Liver (tissue), 9 donors: ENCODE measurements around the gene TBC1D4. TPM values are rescaled to one million over a fixed set of nuclear protein-coding genes. Genes with fewer than 3 reads are reported as not detected.

Source experiments
- DNase-seq: peaks from one replicate; pipeline ENCODE4 v3.0.0-alpha.2; 2017; ENCODE audit warnings: low spot score
- H3K27ac ChIP-seq, 2 donors: one replicate each; pipeline ENCODE4 v1.7.0; 2013; ENCODE audit warnings: inconsistent platforms in 2 of 2, low read length in 2 of 2, control low read depth in 1 of 2, low read depth in 1 of 2, mild to moderate bottlenecking in 1 of 2
- H3K27me3 ChIP-seq, 4 donors: one replicate each; pipeline versions ENCODE4 v1.6.1 to v1.7.0; 2013; ENCODE audit warnings: low read length in 3 of 4, inconsistent platforms in 1 of 4, mild to moderate bottlenecking in 1 of 4, moderate library complexity in 1 of 4; ENCODE audit not compliant: control insufficient read depth in 4 of 4, insufficient read depth in 4 of 4
- H3K36me3 ChIP-seq, 4 donors: one replicate each; pipeline versions ENCODE4 v1.6.1 to v1.7.0; 2013; ENCODE audit warnings: low read length in 3 of 4, mild to moderate bottlenecking in 3 of 4, low read depth in 1 of 4, moderate library complexity in 1 of 4; ENCODE audit not compliant: control insufficient read depth in 4 of 4, insufficient read depth in 3 of 4
- H3K4me1 ChIP-seq, 4 donors: one replicate each; pipeline versions ENCODE4 v1.6.1 to v1.7.0; 2013; ENCODE audit warnings: low read length in 3 of 4, mild to moderate bottlenecking in 3 of 4, moderate library complexity in 1 of 4; ENCODE audit not compliant: control insufficient read depth in 4 of 4, insufficient read depth in 4 of 4
- H3K4me3 ChIP-seq, 3 donors: one replicate each; pipeline versions ENCODE4 v1.6.1 to v1.7.0; 2013; ENCODE audit warnings: low read length in 3 of 3, control low read depth in 1 of 3, low read depth in 1 of 3, mild to moderate bottlenecking in 1 of 3
- H3K9ac ChIP-seq, 2 donors: one replicate each; pipeline ENCODE4 v1.7.0; 2013; ENCODE audit warnings: low read length in 2 of 2, mild to moderate bottlenecking in 2 of 2, moderate library complexity in 2 of 2, control low read depth in 1 of 2, low read depth in 1 of 2
- H3K9me3 ChIP-seq, 4 donors: one replicate each; pipeline versions ENCODE4 v1.6.1 to v1.7.0; 2013; ENCODE audit warnings: low read length in 3 of 4; ENCODE audit not compliant: control insufficient read depth in 4 of 4
- ATF3 ChIP-seq: IDR thresholded peaks from 2 replicates; pipeline ENCODE4 v1.6.1; 2016; ENCODE audit warnings: antibody characterized with exemption
- CTCF ChIP-seq: fragments of 150-350 bp; IDR thresholded peaks from 2 replicates; pipeline ENCODE4 v1.5.1; 2017; ENCODE audit warnings: improper control_type of control experiment, low read depth, low read length; ENCODE audit not compliant: missing input control
- FOXA1 ChIP-seq: IDR thresholded peaks from 2 replicates; pipeline ENCODE4 v1.6.1; 2016; ENCODE audit warnings: antibody characterized with exemption
- HNF4A ChIP-seq, 2 donors: conservative IDR thresholded peaks; 2 replicates each; pipeline ENCODE4 v1.6.1; 2016; ENCODE audit warnings: antibody characterized with exemption in 2 of 2, mild to moderate bottlenecking in 2 of 2
- HNF4G ChIP-seq: IDR thresholded peaks from 2 replicates; pipeline ENCODE4 v1.6.1; 2016; ENCODE audit warnings: antibody characterized with exemption
- JUND ChIP-seq, 2 donors: IDR thresholded peaks; 2 replicates each; pipeline ENCODE4 v1.6.1; 2016; ENCODE audit warnings: antibody characterized with exemption in 2 of 2
- MAX ChIP-seq: IDR thresholded peaks from 2 replicates; pipeline ENCODE4 v1.6.1; 2016; ENCODE audit warnings: antibody characterized with exemption
- NR2F2 ChIP-seq: IDR thresholded peaks from 2 replicates; pipeline ENCODE4 v1.6.1; 2016; ENCODE audit warnings: antibody characterized with exemption
- RAD21 ChIP-seq, 2 donors: IDR thresholded peaks; 2 replicates each; pipeline ENCODE4 v1.6.1; 2016; ENCODE audit warnings: antibody characterized with exemption in 2 of 2, mild to moderate bottlenecking in 2 of 2
- SP1 ChIP-seq: IDR thresholded peaks from 2 replicates; pipeline ENCODE4 v1.6.1; 2018; ENCODE audit warnings: antibody characterized with exemption, mild to moderate bottlenecking
- TAF1 ChIP-seq: conservative IDR thresholded peaks from 2 replicates; pipeline ENCODE4 v1.6.1; 2016; ENCODE audit warnings: antibody characterized with exemption, mild to moderate bottlenecking
- YY1 ChIP-seq: IDR thresholded peaks from 2 replicates; pipeline ENCODE4 v1.6.1; 2016; ENCODE audit warnings: antibody characterized with exemption, mild to moderate bottlenecking
- ZBTB33 ChIP-seq: IDR thresholded peaks from 2 replicates; pipeline ENCODE4 v1.6.1; 2016; ENCODE audit warnings: antibody characterized with exemption
- WGBS: extraction: QIAGEN DNeasy Blood & Tissue Kit; methylation state at CpG from one replicate; pipeline ENCODE4 v1.1.7; 2013; 5-methylcytosine and 5-hydroxymethylcytosine counted together
- polyA plus RNA-seq, 2 donors: library from polyadenylated mRNA; stranded (reverse) in 1 of 2; unstranded in 1 of 2; fragments of 200-250 nt in 1 of 2; fragments of >200 nt in 1 of 2; fragmentation: Nextera tagmentation in 1 of 2; extraction: Ambion mirVana in 1 of 2; gene quantifications; one replicate each; pipeline versions ENCODE4 v1.2.1 to v1.2.3, GENCODE V29; 2013 to 2015
- total RNA-seq, 2 donors: library from RNA; depleted of rRNA; stranded (reverse); fragments of >200 nt; gene quantifications; one replicate each; pipeline ENCODE4 v1.2.3, GENCODE V29; 2014
- donor health status: healthy.
- donor health status: healthy.
- donor health status: healthy.
- donor health status: healthy.
- donor health status: healthy.

Gene TBC1D4
- total and polyA plus RNA-seq, 4 donors: 2.3 to 11.1 (median 6.5) TPM

- no peak for TF ChIP-seq CTCF
- no peak for TF ChIP-seq ATF3
Observed at GRCh38 chr13:75355609-75356008, 126.4 kb downstream of the TBC1D4 start (continued).

GRCh38 chr13:75353781-75354193, 128.2 kb downstream of the TBC1D4 start:
- Histone ChIP-seq H3K9me3 (no peaks in the 10 kb centered on the region), H3K36me3 (peaks cover 0 to 7% (median under 1%) of the 10 kb centered on the region in 4 donors), H3K27ac (no peak overlapping the region), H3K4me1 (no peaks in the 10 kb centered on the region), H3K4me3 (no peak overlapping the region), H3K27me3 (no peaks in the 10 kb centered on the region), H3K9ac (no peak overlapping the region)
- 85% methylated on average over 6 of the region's 6 CpGs for WGBS
- DNase-seq: no peak
- TF ChIP-seq FOXA1 (no peak), TAF1 (no peak), HNF4G (no peak), ZBTB33 (no peak), CTCF (no peak), ATF3 (no peak)

- no peak overlapping the region for H3K9ac ChIP-seq
- H3K27me3 ChIP-seq: no peaks in the 10 kb centered on the region
- H3K4me3 ChIP-seq: no peak overlapping the region
- no peaks in the 10 kb centered on the region for H3K9me3 ChIP-seq
- WGBS: 94% methylated on average over 3 of the region's 3 CpGs
- H3K36me3 ChIP-seq: peaks cover 0 to 7% (median 2%) of the 10 kb centered on the region in 4 donors
- H3K4me1 ChIP-seq: no peaks in the 10 kb centered on the region
- no peak for DNase-seq
- H3K27ac ChIP-seq: no peak overlapping the region
- TF ChIP-seq JUND (IDR thresholded peaks at IDR 0.05) (no peak), FOXA1 (no peak), ATF3 (no peak), RAD21 (IDR thresholded peaks at IDR 0.05) (no peak), NR2F2 (no peak), HNF4G (no peak), ZBTB33 (no peak), SP1 (no peak), MAX (no peak), TAF1 (no peak), YY1 (no peak), CTCF (no peak), HNF4A (conservative IDR thresholded peaks at IDR 0.05) (no peak)
Observed at GRCh38 chr13:75352641-75353327, 129.2 kb downstream of the TBC1D4 start.
